Naive B cell (primary cell): ENCODE results near the gene SNX25. TPM values are rescaled to one million over a fixed set of nuclear protein-coding genes. Genes with fewer than 3 reads are reported as not detected.

ENCODE experiments used
- ATAC-seq, 2 donors: fragments of 150-1000 bp; cut with Tn5 transposase; 2 replicates each; pipeline ENCODE4 v1.10.0; 2021; ENCODE audit warnings: low read depth in 2 of 2, mild to moderate bottlenecking in 2 of 2, moderate library complexity in 2 of 2
- DNase-seq: peaks from one replicate; pipeline ENCODE4 v3.0.0; 2022
- H3K27ac Mint-ChIP-seq, 6 donors: one replicate each; pipeline ENCODE4 v1.8.0; 2020 to 2022; ENCODE audit warnings: mild to moderate bottlenecking in 6 of 6, mixed read lengths in 6 of 6, moderate library complexity in 5 of 6, inconsistent platforms in 2 of 6
- H3K27me3 Mint-ChIP-seq, 3 donors: one replicate each; pipeline ENCODE4 v1.8.0; 2021 to 2022; ENCODE audit warnings: mixed read lengths in 3 of 3, mild to moderate bottlenecking in 1 of 3
- H3K36me3 Mint-ChIP-seq, 2 donors: one replicate each; pipeline ENCODE4 v1.8.0; 2020 to 2022; ENCODE audit warnings: mixed read lengths in 2 of 2, inconsistent platforms in 1 of 2, mild to moderate bottlenecking in 1 of 2
- H3K4me1 Mint-ChIP-seq, 3 donors: one replicate each; pipeline ENCODE4 v1.8.0; 2020 to 2022; ENCODE audit warnings: mixed read lengths in 3 of 3, inconsistent platforms in 1 of 3, mild to moderate bottlenecking in 1 of 3, moderate library complexity in 1 of 3
- H3K4me3 Mint-ChIP-seq, 8 donors: one replicate each; pipeline ENCODE4 v1.8.0; 2020 to 2022; ENCODE audit warnings: mild to moderate bottlenecking in 8 of 8, mixed read lengths in 8 of 8, moderate library complexity in 8 of 8, inconsistent platforms in 2 of 8
- H3K9me3 Mint-ChIP-seq, 7 donors: one replicate each; pipeline ENCODE4 v1.8.0; 2020 to 2022; ENCODE audit warnings: mixed read lengths in 7 of 7, mild to moderate bottlenecking in 5 of 7, inconsistent platforms in 2 of 7, moderate library complexity in 1 of 7
- polyA plus RNA-seq, 6 donors: library from polyadenylated mRNA; unstranded; fragments of 300-500 nt; fragmentation: Illumina TruSeq; gene quantifications; one replicate each; pipeline ENCODE4 v1.2.3, GENCODE V29; 2021; ENCODE audit warnings: low read depth in 6 of 6

Gene SNX25
- polyA plus RNA-seq, 6 donors from 2014 or later, result 10.8 to 28.1 (median 16.8) TPM

DNA sequence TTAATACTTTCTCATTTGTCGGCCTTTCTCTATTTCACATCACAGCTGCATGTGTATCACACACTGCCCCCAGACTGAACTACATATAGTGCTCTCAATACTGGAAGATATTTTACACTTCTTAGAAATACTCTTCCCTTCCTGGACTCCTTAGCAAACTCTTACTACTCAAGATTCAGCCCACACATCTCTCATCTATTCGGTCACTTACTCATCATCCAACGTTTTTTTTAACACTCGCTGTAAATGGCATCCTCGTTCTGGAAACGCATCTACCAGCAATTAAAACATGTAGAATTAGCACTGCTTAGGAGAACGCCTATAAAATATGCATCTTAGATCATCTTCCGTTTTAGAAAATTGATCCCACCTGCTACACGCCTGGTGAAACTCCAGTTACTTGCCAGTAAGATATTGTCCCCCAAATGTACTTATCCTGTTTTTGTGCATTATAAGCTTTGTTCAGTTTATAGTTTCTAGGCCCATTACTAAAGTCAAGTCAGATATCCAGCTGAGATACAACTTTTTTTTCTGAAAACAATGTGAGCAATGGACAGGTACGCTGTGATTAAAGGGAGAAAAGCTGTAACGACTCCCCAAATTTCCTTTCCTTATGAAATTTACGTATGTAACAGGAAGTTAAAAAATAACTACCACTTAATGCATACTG is 185.3 kb downstream of the SNX25 start:
- Mint-ChIP-seq H3K4me1 (peaks cover 18 to 53% (median 23%) of the 10 kb centered on the region in 3 donors), H3K4me3 (peak overlapping the region; percentile 70 to 98 (median 95)), H3K36me3 (peaks cover 0 to 4% of the 10 kb centered on the region in 2 donors), H3K9me3 (no peaks in the 10 kb centered on the region), H3K27ac (peak overlapping the region; percentile 4 to 100 (median 98)), H3K27me3 (no peaks in the 10 kb centered on the region)
- no peak for ATAC-seq
- no peak for DNase-seq

DNA sequence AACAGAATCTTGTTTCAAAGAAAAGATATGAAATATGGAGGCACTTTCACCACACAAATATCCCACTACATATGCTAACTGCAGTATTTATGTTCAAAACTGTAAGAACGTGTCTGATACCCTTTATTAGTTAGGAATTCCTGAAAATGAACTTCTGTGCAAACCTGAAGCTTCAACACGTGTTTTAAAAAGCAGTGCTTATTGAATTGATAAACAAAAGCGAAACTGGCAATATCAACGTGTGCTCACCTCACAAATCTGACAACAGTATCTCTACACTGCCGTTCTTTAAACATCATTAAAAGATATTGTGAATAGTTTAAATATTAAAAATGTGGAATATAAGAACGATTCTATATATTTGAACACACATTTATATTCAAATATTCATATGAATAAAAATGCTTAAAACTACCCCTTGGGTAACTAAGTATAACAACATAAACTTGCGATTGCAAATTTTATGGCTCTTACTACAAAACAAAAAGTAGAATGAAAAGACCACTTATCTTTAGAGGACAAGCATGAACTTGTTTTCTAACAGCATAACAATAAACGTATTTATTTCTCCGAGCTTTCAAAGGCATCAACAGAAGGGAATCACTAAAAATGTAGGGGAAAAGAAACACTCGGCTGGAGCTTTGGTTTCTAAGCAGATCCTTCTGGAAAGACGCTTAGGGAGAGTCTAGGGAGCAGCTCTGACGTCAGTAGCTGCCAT is 186.0 kb downstream of the SNX25 start, which contains the start of gene LRP2BP:
TSS of gene LRP2BP (minus strand) at position 687 of the 718 bp plus-strand sequence. CDS start 17,738 bp downstream, outside the sequence.
- peak within 1 kb of the TSS; percentile 87 to 98 (median 96) for H3K4me3 Mint-ChIP-seq
- peaks cover 18 to 53% (median 23%) of the 10 kb centered on the region in 3 donors for H3K4me1 Mint-ChIP-seq
- H3K27ac Mint-ChIP-seq, result peak within 1 kb of the TSS; percentile 96 to 100 (median 98)
- ATAC-seq (no peak), DNase-seq (peak; percentile 12)
- H3K9me3 Mint-ChIP-seq, result no peaks in the 10 kb centered on the region
- peaks cover 0 to 5% of the 10 kb centered on the region in 2 donors for H3K36me3 Mint-ChIP-seq
- H3K27me3 Mint-ChIP-seq, result no peaks in the 10 kb centered on the region

DNA sequence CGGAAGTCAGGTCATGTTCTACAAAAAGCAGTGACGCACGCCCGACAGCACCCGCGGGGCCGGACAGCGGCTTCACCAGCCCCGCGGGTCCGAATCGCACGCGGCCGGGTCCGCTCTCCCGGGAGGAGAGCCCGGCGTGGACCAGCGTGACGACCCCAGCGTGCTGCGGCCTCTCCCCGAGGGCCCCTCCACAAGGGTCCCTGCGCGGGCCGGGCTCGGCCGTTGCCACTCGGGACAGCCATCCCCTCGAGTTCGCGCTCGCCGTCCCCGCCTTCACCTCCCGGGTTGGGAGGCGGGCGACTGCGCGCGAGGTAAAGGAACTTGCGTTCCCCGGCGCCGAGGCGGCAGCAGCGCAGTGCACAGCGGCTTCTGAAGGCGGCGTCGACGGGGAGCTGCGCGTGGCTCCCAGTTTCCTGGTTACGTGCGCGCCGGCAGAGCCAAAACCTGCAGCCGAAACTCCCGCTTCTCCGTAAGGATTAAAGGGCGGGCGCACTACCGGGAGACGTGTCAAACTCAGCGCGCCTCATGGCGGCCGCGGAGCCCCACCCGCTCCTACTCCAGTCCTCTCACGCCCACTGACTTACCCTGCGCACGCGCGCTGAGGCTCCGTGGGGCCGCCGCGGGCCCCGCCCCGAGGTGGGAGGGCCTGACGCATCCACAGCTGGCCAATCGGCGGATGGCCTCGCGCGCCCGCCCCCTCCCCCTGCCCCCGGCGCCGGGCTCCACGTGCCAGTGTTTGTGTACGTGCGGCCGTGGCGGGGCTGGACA is 186.7 kb downstream of the SNX25 start:
- peaks cover 0 to 8% of the 10 kb centered on the region in 2 donors for H3K36me3 Mint-ChIP-seq
- DNase-seq (peak; percentile 98), ATAC-seq (peak; percentile 85 to 87)
- H3K4me1 Mint-ChIP-seq, result peaks cover 18 to 53% (median 23%) of the 10 kb centered on the region in 3 donors
- H3K27me3 Mint-ChIP-seq, result no peaks in the 10 kb centered on the region
- no peaks in the 10 kb centered on the region for H3K9me3 Mint-ChIP-seq
- peak overlapping the region; percentile 87 to 98 (median 96) for H3K4me3 Mint-ChIP-seq
- peak overlapping the region; percentile 96 to 100 (median 98) for H3K27ac Mint-ChIP-seq

DNA sequence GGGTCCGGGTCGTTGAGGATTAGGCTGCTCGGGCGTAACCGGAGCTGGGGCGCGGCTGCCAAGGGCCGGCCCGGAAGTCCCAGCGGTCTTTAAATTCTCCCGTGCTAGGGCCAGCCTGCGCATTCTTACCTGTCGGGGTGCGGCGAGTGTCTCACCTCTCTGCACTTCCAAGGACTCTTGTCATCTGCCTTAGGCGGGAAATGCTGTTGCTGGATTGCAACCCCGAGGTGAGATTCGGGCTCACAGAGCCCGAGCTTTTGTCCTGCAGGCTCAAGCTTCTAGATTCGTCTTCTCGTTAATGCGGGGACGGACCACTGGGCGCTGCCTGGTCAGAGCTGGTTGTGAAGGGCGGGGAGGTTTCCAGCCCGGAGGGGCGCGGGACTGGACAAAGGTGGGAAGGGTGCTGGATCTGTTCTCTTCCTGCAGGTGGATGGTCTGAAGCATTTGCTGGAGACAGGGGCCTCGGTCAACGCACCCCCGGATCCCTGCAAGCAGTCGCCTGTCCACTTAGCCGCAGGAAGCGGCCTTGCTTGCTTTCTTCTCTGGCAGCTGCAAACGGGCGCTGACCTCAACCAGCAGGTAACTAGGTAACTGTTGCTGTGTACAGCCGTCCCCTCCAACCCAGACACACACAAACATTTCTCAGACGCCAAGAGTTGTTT is 187.5 kb downstream of the SNX25 start, which contains the start of gene ANKRD37:
TSS of gene ANKRD37 (plus strand) at position 118 of the 662 bp plus-strand sequence. CDS start at position 201, 83 bp downstream.
- Mint-ChIP-seq H3K4me1 (peaks cover 18 to 49% (median 23%) of the 10 kb centered on the region in 3 donors), H3K36me3 (peaks cover 0 to 10% of the 10 kb centered on the region in 2 donors), H3K4me3 (peak within 1 kb of the TSS; percentile 87 to 98 (median 96)), H3K9me3 (no peaks in the 10 kb centered on the region), H3K27ac (peak within 1 kb of the TSS; percentile 96 to 100 (median 98)), H3K27me3 (no peaks in the 10 kb centered on the region)
- ATAC-seq (no peak), DNase-seq (no peak)

DNA sequence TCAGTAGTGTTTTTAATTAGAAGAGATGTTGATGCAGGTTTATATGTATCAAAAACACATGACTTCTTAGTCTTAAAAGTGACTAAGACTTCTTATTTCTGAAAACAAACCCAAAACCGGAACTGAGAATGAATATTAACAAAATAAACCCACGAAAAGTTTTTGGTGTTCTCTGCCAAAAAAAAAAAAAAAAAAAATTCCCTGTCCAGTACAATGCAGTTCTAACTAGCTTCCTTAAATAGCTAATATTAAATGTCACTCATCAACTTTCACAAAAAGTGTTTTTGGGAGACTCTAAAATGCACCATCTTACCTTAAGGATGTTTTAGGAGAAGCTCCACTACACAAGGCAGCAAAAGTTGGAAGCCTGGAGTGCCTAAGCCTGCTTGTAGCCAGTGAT is 189.2 kb downstream of the SNX25 start:
- peaks cover 0 to 10% of the 10 kb centered on the region in 2 donors for H3K36me3 Mint-ChIP-seq

DNA sequence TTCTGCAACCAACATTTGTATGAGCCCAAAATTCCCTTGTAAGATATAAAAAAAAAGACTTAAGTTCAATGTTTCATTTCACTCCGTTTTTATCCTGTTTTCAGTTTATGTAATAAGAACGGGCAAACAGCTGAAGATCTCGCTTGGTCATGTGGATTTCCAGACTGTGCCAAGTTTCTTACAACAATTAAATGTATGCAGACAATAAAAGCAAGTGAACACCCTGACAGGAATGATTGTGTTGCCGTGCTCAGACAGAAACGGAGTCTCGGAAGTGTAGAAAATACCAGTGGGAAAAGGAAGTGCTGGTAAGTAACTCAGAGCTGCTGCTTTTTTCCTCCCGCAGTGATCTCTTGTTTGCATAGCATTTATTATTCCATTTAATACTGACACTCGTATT is 190.1 kb downstream of the SNX25 start:
- Mint-ChIP-seq H3K4me1 (peaks cover 12 to 31% (median 16%) of the 10 kb centered on the region in 3 donors), H3K27ac (peak overlapping the region in 1 of 6 donors; percentile 30), H3K4me3 (peak overlapping the region in 1 of 8 donors; percentile 96), H3K27me3 (no peaks in the 10 kb centered on the region), H3K9me3 (no peaks in the 10 kb centered on the region), H3K36me3 (peaks cover 0 to 10% of the 10 kb centered on the region in 2 donors)
- no peak for ATAC-seq
- no peak for DNase-seq

More for the DNA sequence above, 189.2 kb downstream of the SNX25 start:
- peaks cover 18 to 37% (median 18%) of the 10 kb centered on the region in 3 donors for H3K4me1 Mint-ChIP-seq
- no peak for DNase-seq
- peak overlapping the region in 1 of 6 donors; percentile 33 for H3K27ac Mint-ChIP-seq
- ATAC-seq, result no peak
- peak overlapping the region in 1 of 8 donors; percentile 96 for H3K4me3 Mint-ChIP-seq
- H3K9me3 Mint-ChIP-seq, result no peaks in the 10 kb centered on the region
- H3K27me3 Mint-ChIP-seq, result no peaks in the 10 kb centered on the region

DNA sequence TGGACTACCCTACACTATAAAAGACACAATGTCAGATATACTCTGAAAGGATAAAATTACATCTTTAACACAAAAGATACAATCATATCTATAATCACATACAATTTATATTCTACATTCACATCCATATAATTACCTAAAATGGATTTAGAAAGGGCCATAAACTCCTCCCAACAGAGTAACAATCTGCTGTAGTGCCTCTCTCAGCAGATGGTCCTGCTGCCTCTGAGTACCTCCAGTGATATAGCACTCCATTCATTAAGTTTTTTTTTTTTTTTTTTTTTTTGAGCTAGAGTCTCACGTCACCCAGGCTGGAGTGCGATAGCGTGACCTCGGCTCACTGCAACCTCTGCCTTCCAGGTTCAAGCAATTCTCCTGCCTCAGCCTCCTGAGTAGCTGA is 194.6 kb downstream of the SNX25 start:
- H3K27ac Mint-ChIP-seq, result peak overlapping the region in 1 of 6 donors; percentile 51
- ATAC-seq (no peak), DNase-seq (no peak)
- H3K9me3 Mint-ChIP-seq, result no peaks in the 10 kb centered on the region
- H3K36me3 Mint-ChIP-seq, result peaks cover 0 to 17% of the 10 kb centered on the region in 2 donors
- peaks cover 0 to under 1% (median 0%) of the 10 kb centered on the region in 3 donors for H3K4me1 Mint-ChIP-seq
- H3K27me3 Mint-ChIP-seq, result no peaks in the 10 kb centered on the region
- H3K4me3 Mint-ChIP-seq, result no peak overlapping the region

DNA sequence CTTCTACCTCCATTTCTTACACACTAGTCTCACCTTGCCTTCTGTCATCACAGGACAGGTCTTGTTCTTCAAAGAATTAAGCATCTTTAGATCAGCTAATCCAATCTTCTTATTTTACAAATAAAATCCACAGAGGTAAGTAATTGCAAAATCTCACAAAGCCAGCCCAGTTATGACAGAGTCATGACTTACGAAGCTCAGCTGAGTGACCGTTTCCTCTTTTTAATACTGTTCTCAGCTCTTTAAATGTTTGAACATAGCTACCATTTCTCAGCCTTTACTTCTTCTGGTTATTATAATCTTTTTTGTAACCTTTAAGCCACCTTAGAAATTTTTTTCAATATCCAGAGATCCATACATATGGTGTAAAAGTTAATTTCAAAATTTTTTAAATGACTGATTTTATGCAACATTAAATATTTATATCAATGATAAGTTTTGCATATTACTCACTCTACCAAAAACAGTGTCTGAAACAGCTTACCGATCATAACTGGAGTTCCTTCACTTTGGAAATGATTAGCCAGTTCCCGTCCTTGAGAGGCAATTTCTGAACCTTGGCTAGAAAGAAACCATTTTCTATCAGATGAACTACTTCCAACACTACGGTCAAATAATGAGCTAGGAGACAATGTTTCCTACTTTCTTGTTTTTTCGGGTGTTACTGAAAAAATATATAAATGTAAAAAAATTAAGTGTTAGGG is 196.1 kb downstream of the SNX25 start:
- no peaks in the 10 kb centered on the region for H3K4me1 Mint-ChIP-seq
- no peak for DNase-seq
- no peak overlapping the region for H3K27ac Mint-ChIP-seq
- H3K4me3 Mint-ChIP-seq, result no peak overlapping the region
- peaks cover 7 to 17% of the 10 kb centered on the region in 2 donors for H3K36me3 Mint-ChIP-seq
- H3K9me3 Mint-ChIP-seq, result peaks cover 0 to 4% (median 0%) of the 10 kb centered on the region in 7 donors
- no peak for ATAC-seq
- no peaks in the 10 kb centered on the region for H3K27me3 Mint-ChIP-seq

DNA sequence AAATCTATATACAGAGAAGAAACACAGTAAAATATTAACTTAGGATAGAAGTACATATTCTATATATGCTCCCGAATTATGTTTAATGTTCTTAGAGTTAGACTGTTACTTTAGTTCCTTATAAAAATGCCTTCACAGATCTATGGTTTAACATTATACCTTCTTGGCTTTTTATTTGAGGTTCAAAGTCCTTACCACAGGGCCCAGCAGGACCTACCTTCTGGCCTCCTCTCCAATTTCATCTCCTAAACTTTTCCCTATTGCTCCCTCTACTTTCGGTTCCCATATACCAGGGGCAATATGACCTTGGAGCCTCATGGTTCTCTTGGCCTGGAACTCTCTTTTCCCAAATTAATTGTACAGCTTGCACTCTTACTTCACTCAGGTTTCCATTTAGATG is 199.0 kb downstream of the SNX25 start:
- Mint-ChIP-seq H3K36me3 (peaks cover 15% of the 10 kb centered on the region in 2 donors), H3K4me3 (no peak overlapping the region), H3K4me1 (no peaks in the 10 kb centered on the region), H3K27me3 (no peaks in the 10 kb centered on the region), H3K27ac (peak overlapping the region in 2 of 6 donors; percentile 13 to 18), H3K9me3 (peaks cover 0 to 4% (median 0%) of the 10 kb centered on the region in 7 donors)
- DNase-seq, result no peak
- no peak for ATAC-seq

DNA sequence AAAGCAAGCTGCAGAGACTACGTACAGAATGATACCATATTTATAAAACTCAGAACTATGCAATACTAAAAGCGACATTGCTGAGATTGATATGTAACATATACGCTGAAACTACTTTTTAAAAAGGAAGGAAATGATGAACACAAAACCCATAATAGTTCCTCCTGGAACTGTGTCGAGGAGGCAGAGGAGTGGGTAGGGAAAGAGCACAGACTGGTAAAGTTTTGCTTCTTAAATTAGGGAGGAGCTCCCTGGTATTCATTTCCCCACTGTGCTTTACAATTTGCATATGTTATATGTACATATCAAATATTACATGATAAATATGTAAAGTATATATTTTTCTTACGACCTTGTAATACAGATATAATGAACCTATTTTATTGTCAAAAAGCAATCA is 202.5 kb downstream of the SNX25 start:
- Mint-ChIP-seq H3K4me3 (no peak overlapping the region), H3K9me3 (peaks cover 0 to 4% (median 0%) of the 10 kb centered on the region in 7 donors), H3K27ac (no peak overlapping the region), H3K36me3 (peaks cover 9 to 15% of the 10 kb centered on the region in 2 donors), H3K27me3 (no peaks in the 10 kb centered on the region), H3K4me1 (no peaks in the 10 kb centered on the region)
- ATAC-seq (no peak), DNase-seq (no peak)

DNA sequence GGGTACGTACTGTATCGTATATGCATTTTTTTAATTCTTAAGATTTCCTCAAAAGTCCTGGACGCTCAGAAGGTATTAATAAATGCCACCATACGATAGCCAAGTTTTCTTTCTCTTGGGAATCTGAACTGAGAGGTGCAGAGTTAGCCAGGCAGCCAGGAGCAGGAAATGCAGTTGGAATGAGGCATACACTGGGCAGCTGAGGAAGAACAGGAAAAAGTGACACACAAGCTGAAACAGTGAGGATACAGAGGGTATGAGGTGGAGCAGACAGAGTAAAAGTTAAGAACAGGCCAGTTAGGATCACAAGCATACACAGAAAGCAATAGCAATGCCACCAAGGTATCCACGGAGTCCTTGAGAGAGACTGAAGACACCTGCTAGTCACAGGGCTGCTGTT is 203.0 kb downstream of the SNX25 start:
- Mint-ChIP-seq H3K9me3 (peaks cover 0 to 4% (median 0%) of the 10 kb centered on the region in 7 donors), H3K27me3 (no peaks in the 10 kb centered on the region), H3K4me1 (no peaks in the 10 kb centered on the region), H3K27ac (no peak overlapping the region), H3K4me3 (no peak overlapping the region), H3K36me3 (peaks cover 12 to 20% of the 10 kb centered on the region in 2 donors)
- DNase-seq (no peak), ATAC-seq (no peak)
